CD4-positive, alpha-beta T cell (primary cell): ENCODE measurements around the gene GRM8. TPM values are rescaled to one million over a fixed set of nuclear protein-coding genes. Genes with fewer than 3 reads are reported as not detected.

ENCODE experiments used
- ATAC-seq: fragments of 200-7000 bp; cut with Tn5 transposase; one replicate; pipeline ENCODE4 v1.10.0; 2022; ENCODE audit warnings: mild to moderate bottlenecking; ENCODE audit not compliant: poor library complexity
- CTCF ChIA-PET: fragments of 350-600 bp; sonication (Branson Sonifier 250); formaldehyde crosslinking; loops from one replicate; lab custom pipeline; 2021; ENCODE audit warnings: antibody characterized with exemption, inconsistent platforms; lab: Charles Lee
- POLR2A ChIA-PET: fragments of 350-600 bp; sonication (Branson Sonifier 250); formaldehyde crosslinking; loops from one replicate; lab custom pipeline; 2021; ENCODE audit warnings: antibody characterized with exemption, inconsistent platforms; lab: Charles Lee
- DNase-seq, 14 experiments: peaks; one replicate each; pipeline ENCODE4 v3.0.0-alpha.2; 2013 to 2020; ENCODE audit warnings: mixed read lengths in 2 of 14
- H3K27ac ChIP-seq, 2 donors: one replicate each; pipeline versions ENCODE4 v1.5.1 to v1.7.0; 2013; ENCODE audit warnings: low read length in 2 of 2, low read depth in 1 of 2, mild to moderate bottlenecking in 1 of 2
- H3K27me3 ChIP-seq, 2 experiments: 1 replicate in 1 of 2; 2 replicates in 1 of 2; pipeline versions ENCODE4 v1.6.1 to v1.7.0; 2013; ENCODE audit warnings: low read length in 2 of 2, control low read depth in 1 of 2, mild to moderate bottlenecking in 1 of 2, moderate library complexity in 1 of 2; ENCODE audit not compliant: insufficient read depth in 2 of 2, control insufficient read depth in 1 of 2
- H3K36me3 ChIP-seq: one replicate; pipeline ENCODE4 v1.6.1; 2013; ENCODE audit warnings: low read length, control low read depth; ENCODE audit not compliant: insufficient read depth
- H3K4me1 ChIP-seq: one replicate; pipeline ENCODE4 v1.6.1; 2013; ENCODE audit warnings: low read length, control low read depth; ENCODE audit not compliant: insufficient read depth
- H3K4me3 ChIP-seq: one replicate; pipeline ENCODE4 v1.5.1; 2013; ENCODE audit warnings: mild to moderate bottlenecking, low read length, moderate library complexity
- H3K9me3 ChIP-seq, 2 experiments: 1 replicate in 1 of 2; 2 replicates in 1 of 2; pipeline versions ENCODE4 v1.6.1 to v1.7.0; 2013; ENCODE audit warnings: low read length in 2 of 2, mild to moderate bottlenecking in 2 of 2, control low read depth in 1 of 2, moderate library complexity in 1 of 2; ENCODE audit not compliant: control insufficient read depth in 1 of 2, insufficient read depth in 1 of 2
- H3K27ac Mint-ChIP-seq: one replicate; pipeline ENCODE4 v1.8.0; 2020; ENCODE audit warnings: mixed read lengths
- H3K27me3 Mint-ChIP-seq: one replicate; pipeline ENCODE4 v1.8.0; 2021; ENCODE audit warnings: mixed read lengths
- H3K36me3 Mint-ChIP-seq: one replicate; pipeline ENCODE4 v1.8.0; 2021; ENCODE audit warnings: low read depth, mixed read lengths
- H3K4me1 Mint-ChIP-seq: one replicate; pipeline ENCODE4 v1.8.0; 2021; ENCODE audit warnings: low read depth, mixed read lengths
- H3K4me3 Mint-ChIP-seq: one replicate; pipeline ENCODE4 v1.8.0; 2020; ENCODE audit warnings: mild to moderate bottlenecking, mixed read lengths
- H3K9me3 Mint-ChIP-seq: one replicate; pipeline ENCODE4 v1.8.0; 2020; ENCODE audit warnings: mixed read lengths
- intact Hi-C, 2 experiments: fragments of 100-400 bp; cut with DNase I in 1 of 2; cut with micrococcal nuclease in 1 of 2; formaldehyde crosslinking; loops; one replicate each; pipeline versions ENCODE4 v1.15.1 to v1.9.0; 2023 to 2025; cut with DNase I, micrococcal nuclease
- total RNA-seq, 174 experiments: library from RNA in 2 of 174; stranded (reverse) in 2 of 174; gene quantifications; one replicate each; pipeline ENCODE4 v1.2.3 and lab custom pipeline; 2021 to 2026
- TF ChIP-seq, protein P1 (sequence below): fragments of 200-600 bp; IDR thresholded peaks from one replicate; pipeline ENCODE4 v1.8.0; 2022; ENCODE audit warnings: antibody characterized with exemption, mild to moderate bottlenecking

Gene GRM8
- total RNA-seq, 2 experiments from 2014 or later, result not detected

DNA sequence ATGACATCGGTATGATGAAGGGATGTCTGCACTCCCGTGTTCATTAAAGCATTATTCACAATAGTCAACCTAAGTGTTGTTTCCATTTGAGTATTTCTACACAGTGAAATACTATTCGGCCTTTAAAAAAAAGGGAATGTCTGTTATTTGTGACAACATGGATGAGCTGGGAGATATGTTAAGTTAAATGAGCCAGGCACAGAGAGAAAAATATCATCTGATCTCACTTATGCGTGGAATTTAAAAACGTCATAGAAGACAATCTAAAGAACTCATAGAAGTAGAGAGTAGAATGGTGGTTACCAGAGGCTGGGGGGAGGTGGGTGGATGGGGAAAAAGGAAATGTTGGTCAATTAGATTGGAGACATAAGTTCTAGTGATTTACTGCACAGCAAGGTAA is 753.3 kb downstream of the GRM8 start:
- H3K27ac Mint-ChIP-seq, result no peak overlapping the region
- no peak overlapping the region for H3K4me3 Mint-ChIP-seq
- TF ChIP-seq, protein P1, sequence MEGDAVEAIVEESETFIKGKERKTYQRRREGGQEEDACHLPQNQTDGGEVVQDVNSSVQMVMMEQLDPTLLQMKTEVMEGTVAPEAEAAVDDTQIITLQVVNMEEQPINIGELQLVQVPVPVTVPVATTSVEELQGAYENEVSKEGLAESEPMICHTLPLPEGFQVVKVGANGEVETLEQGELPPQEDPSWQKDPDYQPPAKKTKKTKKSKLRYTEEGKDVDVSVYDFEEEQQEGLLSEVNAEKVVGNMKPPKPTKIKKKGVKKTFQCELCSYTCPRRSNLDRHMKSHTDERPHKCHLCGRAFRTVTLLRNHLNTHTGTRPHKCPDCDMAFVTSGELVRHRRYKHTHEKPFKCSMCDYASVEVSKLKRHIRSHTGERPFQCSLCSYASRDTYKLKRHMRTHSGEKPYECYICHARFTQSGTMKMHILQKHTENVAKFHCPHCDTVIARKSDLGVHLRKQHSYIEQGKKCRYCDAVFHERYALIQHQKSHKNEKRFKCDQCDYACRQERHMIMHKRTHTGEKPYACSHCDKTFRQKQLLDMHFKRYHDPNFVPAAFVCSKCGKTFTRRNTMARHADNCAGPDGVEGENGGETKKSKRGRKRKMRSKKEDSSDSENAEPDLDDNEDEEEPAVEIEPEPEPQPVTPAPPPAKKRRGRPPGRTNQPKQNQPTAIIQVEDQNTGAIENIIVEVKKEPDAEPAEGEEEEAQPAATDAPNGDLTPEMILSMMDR, result no peak
- CTCF ChIA-PET, result no interaction called here
- Histone ChIP-seq H3K4me3 (no peak overlapping the region), H3K4me1 (no peaks in the 10 kb centered on the region), H3K36me3 (no peaks in the 10 kb centered on the region), H3K27me3 (no peaks in the 10 kb centered on the region), H3K9me3 (no peaks in the 10 kb centered on the region), H3K27ac (no peak overlapping the region)
- DNase-seq, result no peak
- H3K27me3 Mint-ChIP-seq, result no peaks in the 10 kb centered on the region
- no peaks in the 10 kb centered on the region for H3K4me1 Mint-ChIP-seq
- intact Hi-C loops, result no loop called here
- peaks cover 2% of the 10 kb centered on the region for H3K9me3 Mint-ChIP-seq
- POLR2A ChIA-PET, result no interaction called here
- ATAC-seq, result no peak
- no peaks in the 10 kb centered on the region for H3K36me3 Mint-ChIP-seq

GRCh38 chr7:126495733-126496132 is 757.0 kb downstream of the GRM8 start:
- Histone ChIP-seq H3K4me1 (no peaks in the 10 kb centered on the region), H3K4me3 (no peak overlapping the region), H3K9me3 (no peaks in the 10 kb centered on the region), H3K27me3 (no peaks in the 10 kb centered on the region), H3K27ac (no peak overlapping the region), H3K36me3 (no peaks in the 10 kb centered on the region)
- no peak for DNase-seq
- Mint-ChIP-seq H3K4me1 (no peaks in the 10 kb centered on the region), H3K27ac (no peak overlapping the region), H3K36me3 (no peaks in the 10 kb centered on the region), H3K4me3 (no peak overlapping the region), H3K9me3 (no peaks in the 10 kb centered on the region), H3K27me3 (no peaks in the 10 kb centered on the region)
- ChIA-PET CTCF (no interaction called here), POLR2A (no interaction called here)
- TF ChIP-seq, protein P1, result no peak
- no peak for ATAC-seq
- intact Hi-C loops, result no loop called here

GRCh38 chr7:126495001-126495400 is 757.7 kb downstream of the GRM8 start:
- no peak for ATAC-seq
- Mint-ChIP-seq H3K27ac (no peak overlapping the region), H3K36me3 (no peaks in the 10 kb centered on the region), H3K27me3 (no peaks in the 10 kb centered on the region), H3K4me3 (no peak overlapping the region), H3K4me1 (no peaks in the 10 kb centered on the region), H3K9me3 (no peaks in the 10 kb centered on the region)
- Histone ChIP-seq H3K36me3 (no peaks in the 10 kb centered on the region), H3K4me3 (no peak overlapping the region), H3K9me3 (no peaks in the 10 kb centered on the region), H3K27ac (no peak overlapping the region), H3K4me1 (no peaks in the 10 kb centered on the region), H3K27me3 (no peaks in the 10 kb centered on the region)
- CTCF ChIA-PET, result no interaction called here
- TF ChIP-seq, protein P1, result no peak
- DNase-seq, result no peak
- intact Hi-C loops, result no loop called here
- POLR2A ChIA-PET, result no interaction called here
